H9 (cell line): Measurements from ENCODE around the gene CHCHD6. TPM values are rescaled to one million over a fixed set of nuclear protein-coding genes. Genes with fewer than 3 reads are reported as not detected.

Source experiments
- DNase-seq: peaks from one replicate; pipeline ENCODE4 v3.0.0-alpha.2; 2017
- H2AFZ ChIP-seq: one replicate; pipeline ENCODE4 v1.6.1; 2013; ENCODE audit warnings: mild to moderate bottlenecking, low read length, control low read depth, moderate library complexity
- H2AK5ac ChIP-seq: 2 replicates; pipeline ENCODE4 v1.6.1; 2013; ENCODE audit warnings: low read length, control low read depth, mixed read lengths; ENCODE audit not compliant: insufficient read length
- H2BK120ac ChIP-seq: one replicate; pipeline ENCODE4 v1.6.1; 2013; ENCODE audit warnings: low read depth, mild to moderate bottlenecking, low read length, control low read depth, inconsistent platforms; ENCODE audit not compliant: poor library complexity, severe bottlenecking
- H2BK12ac ChIP-seq: 2 replicates; pipeline ENCODE4 v1.6.1; 2013; ENCODE audit warnings: low read length, control low read depth, mixed read lengths, low read depth; ENCODE audit not compliant: insufficient read length
- H2BK15ac ChIP-seq: 2 replicates; pipeline ENCODE4 v1.6.1; 2013; ENCODE audit warnings: low read depth, low read length, control low read depth
- H2BK20ac ChIP-seq: one replicate; pipeline ENCODE4 v1.6.1; 2013; ENCODE audit warnings: low read depth, mild to moderate bottlenecking, low read length, control low read depth, inconsistent platforms; ENCODE audit not compliant: poor library complexity, severe bottlenecking
- H2BK5ac ChIP-seq: 2 replicates; pipeline ENCODE4 v1.6.1; 2013; ENCODE audit warnings: low read length, control low read depth, mixed read lengths; ENCODE audit not compliant: insufficient read length
- H3K14ac ChIP-seq: 2 replicates; pipeline ENCODE4 v1.6.1; 2013; ENCODE audit warnings: low read length, control low read depth; ENCODE audit not compliant: insufficient read depth
- H3K18ac ChIP-seq: 2 replicates; pipeline ENCODE4 v1.6.1; 2013; ENCODE audit warnings: low read depth, mild to moderate bottlenecking, mixed read lengths, low read length, control low read depth; ENCODE audit not compliant: insufficient read length
- H3K23ac ChIP-seq: 2 replicates; pipeline ENCODE4 v1.6.1; 2013; ENCODE audit warnings: low read length, control low read depth, mixed read lengths, low read depth; ENCODE audit not compliant: insufficient read length
- H3K23me2 ChIP-seq: 2 replicates; pipeline ENCODE4 v1.6.1; 2013; ENCODE audit warnings: low read depth, mild to moderate bottlenecking, mixed read lengths, low read length, control low read depth; ENCODE audit not compliant: insufficient read length, poor library complexity, severe bottlenecking
- H3K27ac ChIP-seq: 2 replicates; pipeline ENCODE4 v1.5.1; 2013; ENCODE audit warnings: low read length, control low read depth, mixed read lengths, low read depth; ENCODE audit not compliant: insufficient read length
- H3K27me3 ChIP-seq: 2 replicates; pipeline ENCODE4 v1.6.1; 2013; ENCODE audit warnings: low read length, control low read depth, inconsistent platforms; ENCODE audit not compliant: insufficient read depth
- H3K4ac ChIP-seq: 2 replicates; pipeline ENCODE4 v1.6.1; 2013; ENCODE audit warnings: low read depth, mild to moderate bottlenecking, control low read depth, inconsistent platforms, low read length, moderate library complexity
- H3K4me1 ChIP-seq: 2 replicates; pipeline ENCODE4 v1.6.1; 2013; ENCODE audit warnings: low read length, control low read depth, inconsistent platforms; ENCODE audit not compliant: insufficient read depth
- H3K4me2 ChIP-seq: 2 replicates; pipeline ENCODE4 v1.6.1; 2013; ENCODE audit warnings: low read length, control low read depth, mixed read lengths; ENCODE audit not compliant: insufficient read length, insufficient read depth
- H3K56ac ChIP-seq: 2 replicates; pipeline ENCODE4 v1.6.1; 2013; ENCODE audit warnings: low read depth, mild to moderate bottlenecking, mixed read lengths, low read length, control low read depth; ENCODE audit not compliant: insufficient read length
- H3K79me1 ChIP-seq: 2 replicates; pipeline ENCODE4 v1.6.1; 2013; ENCODE audit warnings: low read depth, mild to moderate bottlenecking, moderate library complexity, low read length, control low read depth, inconsistent platforms; ENCODE audit not compliant: insufficient read depth, poor library complexity, severe bottlenecking
- H3K79me2 ChIP-seq: 2 replicates; pipeline ENCODE4 v1.6.1; 2013; ENCODE audit warnings: low read length, control low read depth, inconsistent platforms; ENCODE audit not compliant: insufficient read depth
- H3K9ac ChIP-seq: 2 replicates; pipeline ENCODE4 v1.6.1; 2013; ENCODE audit warnings: low read length, control low read depth, mixed read lengths; ENCODE audit not compliant: insufficient read length; ENCODE audit errors: extremely low read depth
- H3K9me3 ChIP-seq: one replicate; pipeline ENCODE4 v1.6.1; 2013; ENCODE audit warnings: low read depth, low read length, inconsistent platforms; ENCODE audit not compliant: control insufficient read depth
- H3T11ph ChIP-seq: one replicate; pipeline ENCODE4 v1.6.1; 2013; ENCODE audit warnings: mild to moderate bottlenecking, low read length, control low read depth, inconsistent platforms
- H4K20me1 ChIP-seq: one replicate; pipeline ENCODE4 v1.6.1; 2013; ENCODE audit not compliant: control insufficient read depth, insufficient read length, insufficient read depth
- H4K5ac ChIP-seq: 2 replicates; pipeline ENCODE4 v1.6.1; 2013; ENCODE audit warnings: low read depth, mild to moderate bottlenecking, mixed read lengths, low read length, control low read depth; ENCODE audit not compliant: insufficient read length
- H4K8ac ChIP-seq: replicated peaks from 2 replicates; pipeline ENCODE4 v1.6.1; 2013; ENCODE audit warnings: low read length, control low read depth, mixed read lengths, low read depth; ENCODE audit not compliant: insufficient read length
- H4K91ac ChIP-seq: 2 replicates; pipeline ENCODE4 v1.6.1; 2013; ENCODE audit warnings: low read depth, mild to moderate bottlenecking, moderate library complexity, mixed read lengths, low read length, control low read depth; ENCODE audit not compliant: insufficient read length
- H3K27ac Mint-ChIP-seq, 3 experiments: 2 replicates in 2 of 3; 3 replicates in 1 of 3; pipeline ENCODE4 v1.8.0; 2020 to 2021; ENCODE audit warnings: mixed read lengths in 3 of 3, mild to moderate bottlenecking in 1 of 3, moderate library complexity in 1 of 3
- H3K27me3 Mint-ChIP-seq: 2 replicates; pipeline ENCODE4 v1.8.0; 2021; ENCODE audit warnings: low read depth, mild to moderate bottlenecking, moderate library complexity, mixed read lengths
- H3K36me3 Mint-ChIP-seq, 3 experiments: 2 replicates in 2 of 3; 3 replicates in 1 of 3; pipeline ENCODE4 v1.8.0; 2020 to 2021; ENCODE audit warnings: low read depth in 3 of 3, mixed read lengths in 3 of 3; ENCODE audit not compliant: insufficient read depth in 1 of 3
- H3K4me1 Mint-ChIP-seq, 2 experiments: 2 replicates each; pipeline ENCODE4 v1.8.0; 2020; ENCODE audit warnings: mixed read lengths in 2 of 2
- H3K4me3 Mint-ChIP-seq, 2 experiments: 2 replicates in 1 of 2; 3 replicates in 1 of 2; pipeline ENCODE4 v1.8.0; 2020 to 2021; ENCODE audit warnings: mild to moderate bottlenecking in 2 of 2, mixed read lengths in 2 of 2, moderate library complexity in 1 of 2
- H3K9me3 Mint-ChIP-seq, 2 experiments: 2 replicates in 1 of 2; 3 replicates in 1 of 2; pipeline ENCODE4 v1.8.0; 2020; ENCODE audit warnings: mild to moderate bottlenecking in 2 of 2, mixed read lengths in 2 of 2, moderate library complexity in 1 of 2
- whole genome bisulfite sequencing: extraction: QIAGEN DNeasy Blood & Tissue Kit; methylation state at CpG from one replicate; pipeline ENCODE4 v1.1.7; 2013; ENCODE audit warnings: missing lambda C conversion rate, low lambda C conversion rate, mixed read lengths; ENCODE audit not compliant: insufficient read length; ENCODE audit errors: extremely low coverage; 5-methylcytosine and 5-hydroxymethylcytosine counted together
- total RNA-seq: library from RNA; stranded (reverse); gene quantifications from 2 replicates; pipeline ENCODE4 v1.2.1, GENCODE V29; 2021
- TF ChIP-seq, protein P1 (sequence below): fragments of 200-600 bp; sonication (generic); conservative IDR thresholded peaks from 3 replicates; pipeline ENCODE4 v1.8.0; 2021; ENCODE audit warnings: antibody characterized with exemption, mild to moderate bottlenecking

Gene CHCHD6
- total RNA-seq, 1 experiment from 2014 or later, result 34.2 TPM

DNA sequence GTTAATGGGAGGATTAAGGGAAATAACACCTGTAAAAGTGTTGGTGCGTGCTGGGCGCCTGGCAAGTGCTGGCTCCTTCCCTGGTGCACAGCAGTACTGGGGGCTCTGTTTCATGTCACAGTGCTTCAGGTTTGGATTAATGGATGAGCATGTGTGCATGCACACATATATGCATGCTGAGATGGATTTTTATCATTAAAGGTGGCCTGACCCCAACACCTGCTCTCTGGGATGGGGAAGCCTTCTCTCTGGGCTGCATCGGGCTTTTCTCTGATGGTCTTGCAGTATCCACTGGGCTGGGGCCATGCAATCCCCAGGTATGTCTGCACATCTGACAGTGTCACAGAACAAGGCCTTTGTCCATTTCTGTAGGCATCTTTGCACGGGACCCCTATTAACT, 151.3 kb downstream of the CHCHD6 start:
- H3K9me3 ChIP-seq, result no peaks in the 10 kb centered on the region
- H2BK120ac ChIP-seq, result no peak overlapping the region
- H3K27ac ChIP-seq, result no peak overlapping the region
- no peak overlapping the region for H3K56ac ChIP-seq
- Mint-ChIP-seq H3K4me1 (peaks cover 76 to 79% of the 10 kb centered on the region in 2 experiments), H3K27me3 (peaks cover 1% of the 10 kb centered on the region; the same call in 1 of the 2 replicates), H3K27ac (no peak overlapping the region; a peak in 1 of 7 replicates), H3K4me3 (no peak overlapping the region), H3K9me3 (no peaks in the 10 kb centered on the region), H3K36me3 (peaks cover 0 to 1% (median 0%) of the 10 kb centered on the region in 3 experiments; a peak in 1 of 7 replicates)
- H3K14ac ChIP-seq, result no peak overlapping the region
- H3K23ac ChIP-seq, result no peak overlapping the region
- no peak overlapping the region for H2BK15ac ChIP-seq
- DNase-seq, result no peak
- H3K79me2 ChIP-seq, result no peaks in the 10 kb centered on the region
- H3T11ph ChIP-seq, result no peak overlapping the region
- H3K79me1 ChIP-seq, result no peaks in the 10 kb centered on the region
- no peak overlapping the region for H3K4me2 ChIP-seq
- H2BK12ac ChIP-seq, result no peak overlapping the region
- no peak overlapping the region for H2AFZ ChIP-seq
- H3K27me3 ChIP-seq, result no peaks in the 10 kb centered on the region
- no CpG with 5 or more reads among the region's 4 CpGs for WGBS
- H3K18ac ChIP-seq, result no peak overlapping the region
- H4K20me1 ChIP-seq, result no peaks in the 10 kb centered on the region
- H2BK5ac ChIP-seq, result no peak overlapping the region
- H4K91ac ChIP-seq, result no peak overlapping the region
- H4K5ac ChIP-seq, result no peak overlapping the region
- TF ChIP-seq, protein P1, sequence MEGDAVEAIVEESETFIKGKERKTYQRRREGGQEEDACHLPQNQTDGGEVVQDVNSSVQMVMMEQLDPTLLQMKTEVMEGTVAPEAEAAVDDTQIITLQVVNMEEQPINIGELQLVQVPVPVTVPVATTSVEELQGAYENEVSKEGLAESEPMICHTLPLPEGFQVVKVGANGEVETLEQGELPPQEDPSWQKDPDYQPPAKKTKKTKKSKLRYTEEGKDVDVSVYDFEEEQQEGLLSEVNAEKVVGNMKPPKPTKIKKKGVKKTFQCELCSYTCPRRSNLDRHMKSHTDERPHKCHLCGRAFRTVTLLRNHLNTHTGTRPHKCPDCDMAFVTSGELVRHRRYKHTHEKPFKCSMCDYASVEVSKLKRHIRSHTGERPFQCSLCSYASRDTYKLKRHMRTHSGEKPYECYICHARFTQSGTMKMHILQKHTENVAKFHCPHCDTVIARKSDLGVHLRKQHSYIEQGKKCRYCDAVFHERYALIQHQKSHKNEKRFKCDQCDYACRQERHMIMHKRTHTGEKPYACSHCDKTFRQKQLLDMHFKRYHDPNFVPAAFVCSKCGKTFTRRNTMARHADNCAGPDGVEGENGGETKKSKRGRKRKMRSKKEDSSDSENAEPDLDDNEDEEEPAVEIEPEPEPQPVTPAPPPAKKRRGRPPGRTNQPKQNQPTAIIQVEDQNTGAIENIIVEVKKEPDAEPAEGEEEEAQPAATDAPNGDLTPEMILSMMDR, result no peak
- no peaks in the 10 kb centered on the region for H3K23me2 ChIP-seq
- H2AK5ac ChIP-seq, result no peak overlapping the region
- H3K4ac ChIP-seq, result no peak overlapping the region
- no peak overlapping the region for H2BK20ac ChIP-seq
- peaks cover 18% of the 10 kb centered on the region for H3K4me1 ChIP-seq
- H3K9ac ChIP-seq, result no peak overlapping the region
- no peak overlapping the region for H4K8ac ChIP-seq
